Fibroblast of mammary gland (primary cell): ENCODE measurements around the gene YIF1B.

ENCODE experiments used
- DNase-seq: peaks from one replicate; pipeline ENCODE4 v3.0.0-alpha.2; 2010; ENCODE audit warnings: low read depth
- H3K4me3 ChIP-seq: 2 replicates; pipeline ENCODE4 v1.5.1; 2011; ENCODE audit warnings: low read depth, mild to moderate bottlenecking, low read length, moderate library complexity; ENCODE audit not compliant: control insufficient read depth
- TF ChIP-seq, protein P1 (sequence below): conservative IDR thresholded peaks from 2 replicates; pipeline ENCODE4 v1.5.1; 2011; ENCODE audit warnings: low read depth, low read length, inconsistent platforms; ENCODE audit not compliant: control insufficient read depth, insufficient read depth

YIF1B gene

DNA sequence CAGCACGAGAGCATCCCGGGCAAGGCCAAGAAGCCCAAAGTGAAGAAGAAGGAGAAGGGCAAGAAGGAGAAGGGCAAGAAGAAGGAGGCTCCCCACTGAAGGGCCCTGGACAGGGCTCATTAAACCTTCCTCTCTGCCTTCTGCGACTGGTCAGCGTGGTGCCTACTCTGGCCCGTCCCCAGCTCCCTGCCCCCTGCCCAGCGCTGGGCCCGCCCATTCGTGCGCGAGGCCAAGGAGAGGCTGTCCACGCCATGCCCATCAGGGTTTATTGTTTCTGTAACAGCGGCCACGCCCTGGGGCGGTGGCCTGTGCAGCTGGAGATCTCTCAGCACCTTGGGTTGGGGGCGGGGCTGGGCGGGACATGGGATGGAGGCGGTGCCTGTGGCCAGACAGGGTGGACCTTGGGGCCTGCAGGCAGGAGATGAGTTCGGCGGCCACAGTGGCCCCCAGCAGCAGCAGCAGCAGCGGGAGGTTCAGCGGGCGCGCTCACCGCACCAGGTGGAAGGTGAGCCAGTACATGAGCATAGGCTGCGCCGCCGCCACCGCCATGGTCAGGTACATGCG lies 10.8 kb downstream of the YIF1B start:
- TF ChIP-seq, protein P1, sequence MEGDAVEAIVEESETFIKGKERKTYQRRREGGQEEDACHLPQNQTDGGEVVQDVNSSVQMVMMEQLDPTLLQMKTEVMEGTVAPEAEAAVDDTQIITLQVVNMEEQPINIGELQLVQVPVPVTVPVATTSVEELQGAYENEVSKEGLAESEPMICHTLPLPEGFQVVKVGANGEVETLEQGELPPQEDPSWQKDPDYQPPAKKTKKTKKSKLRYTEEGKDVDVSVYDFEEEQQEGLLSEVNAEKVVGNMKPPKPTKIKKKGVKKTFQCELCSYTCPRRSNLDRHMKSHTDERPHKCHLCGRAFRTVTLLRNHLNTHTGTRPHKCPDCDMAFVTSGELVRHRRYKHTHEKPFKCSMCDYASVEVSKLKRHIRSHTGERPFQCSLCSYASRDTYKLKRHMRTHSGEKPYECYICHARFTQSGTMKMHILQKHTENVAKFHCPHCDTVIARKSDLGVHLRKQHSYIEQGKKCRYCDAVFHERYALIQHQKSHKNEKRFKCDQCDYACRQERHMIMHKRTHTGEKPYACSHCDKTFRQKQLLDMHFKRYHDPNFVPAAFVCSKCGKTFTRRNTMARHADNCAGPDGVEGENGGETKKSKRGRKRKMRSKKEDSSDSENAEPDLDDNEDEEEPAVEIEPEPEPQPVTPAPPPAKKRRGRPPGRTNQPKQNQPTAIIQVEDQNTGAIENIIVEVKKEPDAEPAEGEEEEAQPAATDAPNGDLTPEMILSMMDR: no peak
- no peak overlapping the region for H3K4me3 ChIP-seq
- no peak for DNase-seq

DNA sequence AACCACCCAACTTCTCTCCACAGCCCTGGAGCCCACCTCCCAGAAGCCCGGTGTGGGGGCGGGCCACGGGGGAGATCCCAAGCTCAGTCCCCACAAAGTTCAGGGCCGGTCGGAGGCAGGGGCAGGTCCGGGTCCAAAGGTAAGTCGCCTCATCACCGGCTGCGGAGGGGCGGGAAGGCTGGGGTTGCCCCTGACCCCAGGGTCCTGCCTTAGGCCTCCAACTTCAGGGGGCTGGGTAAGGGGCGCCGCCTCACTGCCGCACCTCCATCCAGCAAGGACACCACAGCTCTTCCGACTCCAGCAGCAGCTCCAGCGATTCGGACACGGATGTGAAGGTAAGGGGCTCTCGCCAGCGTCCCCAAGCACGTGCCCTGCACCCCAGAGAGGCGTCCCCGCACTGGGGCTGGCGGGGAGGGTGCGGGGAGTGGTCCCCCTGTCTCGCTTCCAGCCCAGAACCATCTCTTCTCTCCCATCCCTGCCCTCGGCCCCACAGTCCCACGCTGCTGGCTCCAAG lies 11.3 kb downstream of the YIF1B start:
- no peak overlapping the region for H3K4me3 ChIP-seq
- TF ChIP-seq, protein P1: no peak
- no peak for DNase-seq

DNA sequence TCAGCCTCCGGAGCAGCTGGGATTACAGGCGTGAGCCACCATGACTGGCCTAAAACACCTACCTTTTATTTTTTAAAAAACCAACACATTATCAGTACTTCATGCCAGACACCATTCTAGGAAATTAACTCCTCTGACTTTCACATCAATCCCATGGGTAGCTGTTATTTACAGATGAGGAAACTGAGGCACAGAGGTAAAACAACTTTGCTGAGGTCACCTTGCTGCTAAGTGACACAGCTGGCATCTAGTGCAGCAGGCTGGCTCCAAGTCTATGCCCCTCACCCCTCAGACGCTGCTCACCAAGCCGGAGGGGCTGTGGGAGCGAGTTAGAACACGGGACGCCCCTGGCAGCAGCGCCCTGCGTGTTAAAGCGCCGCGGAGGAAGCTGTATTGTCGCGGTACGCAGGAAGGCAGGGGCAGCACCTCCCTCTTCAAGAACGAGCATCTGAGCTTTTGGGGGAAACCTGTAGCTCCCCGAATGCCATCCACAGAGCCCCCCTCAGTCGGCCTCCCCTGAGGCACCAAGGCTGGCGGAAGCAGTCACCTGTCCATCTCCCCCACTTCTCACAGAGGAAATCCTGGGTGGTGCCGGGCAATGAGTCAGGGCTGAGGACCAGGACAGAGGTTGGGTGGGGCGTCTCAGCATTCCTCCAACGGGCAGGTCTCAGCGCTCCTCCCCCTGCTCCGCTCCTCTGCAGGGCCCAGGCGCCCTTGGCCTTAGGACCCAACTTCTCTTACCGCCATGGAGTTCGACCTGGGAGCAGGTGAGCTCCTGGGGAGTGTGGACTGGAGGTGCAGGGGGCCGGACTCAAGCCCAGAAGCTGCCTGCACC lies 12.0 kb downstream of the YIF1B start, which contains the start of gene C19orf33:
TSS of gene C19orf33 (plus strand) at position 735 of the 835 bp plus-strand sequence. CDS start at position 746, 11 bp downstream.
- TF ChIP-seq, protein P1: no peak
- H3K4me3 ChIP-seq: no peak within 1 kb of the TSS
- no peak for DNase-seq

DNA sequence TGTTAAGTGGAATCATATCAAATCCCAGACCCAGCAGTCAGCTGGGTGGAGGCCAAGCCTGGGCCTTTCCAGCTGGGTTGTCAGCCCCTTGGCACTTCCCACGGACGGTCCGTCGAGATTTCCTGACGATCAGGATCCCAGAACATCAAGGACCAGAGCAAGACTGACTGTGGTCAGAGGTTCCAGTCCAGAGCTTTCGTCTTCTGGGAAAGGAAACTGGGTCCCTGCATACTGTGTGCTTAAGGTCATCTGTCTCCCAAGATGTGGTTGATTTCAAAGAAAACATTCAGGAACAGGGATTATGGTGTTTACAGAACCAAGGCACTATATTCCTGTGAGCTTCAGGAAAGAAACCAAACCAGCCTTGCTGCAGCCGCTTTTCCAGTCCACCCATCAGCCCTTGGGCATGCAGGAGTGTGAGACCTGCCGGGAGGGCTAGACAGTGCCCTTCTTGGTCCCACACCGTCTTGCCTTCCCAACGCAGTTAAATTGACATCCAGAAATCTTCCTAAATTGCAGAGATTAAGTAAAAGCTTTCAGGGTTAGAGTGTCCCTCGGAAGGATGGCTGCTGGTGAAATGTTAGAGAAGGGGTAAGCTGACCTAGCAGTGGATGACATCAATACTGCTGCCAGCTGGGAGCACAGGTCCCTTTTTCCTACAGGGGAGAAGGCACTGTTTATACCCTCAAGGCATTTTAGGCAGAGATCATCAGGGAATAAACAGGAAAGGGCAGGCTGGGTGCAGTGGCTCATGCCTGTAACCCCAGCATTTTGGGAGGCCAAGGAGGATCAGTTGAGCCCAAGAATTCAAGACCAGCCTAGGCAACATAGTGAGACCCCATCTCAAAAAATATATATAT lies 16.7 kb downstream of the YIF1B start:
- H3K4me3 ChIP-seq: no peak overlapping the region
- TF ChIP-seq, protein P1: no peak
- no peak for DNase-seq

DNA sequence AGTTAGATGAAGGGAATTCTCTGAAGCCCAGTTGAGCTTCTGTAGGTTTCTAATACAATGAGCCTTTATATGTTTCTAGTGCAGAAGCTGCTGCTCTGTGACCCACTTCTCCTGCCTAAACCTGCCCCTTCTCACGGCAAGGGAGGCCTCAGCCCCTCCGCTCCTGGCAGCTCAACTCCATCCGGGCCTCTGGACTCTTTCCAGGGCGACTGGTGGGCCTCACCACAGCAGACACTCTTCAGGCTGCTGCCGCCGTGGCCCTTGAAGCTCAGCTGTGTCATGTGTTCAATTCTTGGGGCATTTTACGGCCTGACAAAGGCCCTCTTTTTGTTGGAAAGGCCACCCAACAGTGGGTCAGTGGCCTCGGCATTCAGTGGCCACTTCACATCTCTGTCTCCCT lies 21.7 kb downstream of the YIF1B start:
- TF ChIP-seq, protein P1: no peak
- H3K4me3 ChIP-seq: no peak overlapping the region
- DNase-seq: no peak

DNA sequence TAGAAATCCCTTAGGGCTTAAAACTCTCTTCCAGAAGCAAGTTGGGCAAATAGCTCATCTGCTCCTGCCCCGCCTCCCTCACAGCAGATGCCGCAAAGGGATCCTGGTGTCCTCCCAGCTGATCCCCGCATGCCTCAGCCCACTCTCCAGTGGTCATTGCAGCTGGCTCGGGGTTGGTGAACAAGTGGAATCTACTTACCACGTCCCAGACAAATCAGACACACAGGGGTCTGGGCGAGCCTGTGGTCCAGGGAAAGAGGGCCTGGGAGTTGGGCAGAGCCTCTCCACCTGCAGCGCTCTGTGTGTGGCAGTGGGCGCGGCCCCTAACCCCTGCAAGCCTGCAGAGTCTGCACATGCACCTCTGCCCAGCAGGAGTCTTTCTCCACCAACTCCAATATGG lies 22.5 kb downstream of the YIF1B start:
- TF ChIP-seq, protein P1: no peak
- no peak overlapping the region for H3K4me3 ChIP-seq
- no peak for DNase-seq
